ENCODE measurements around the gene UGCG. TPM values are rescaled to one million over a fixed set of nuclear protein-coding genes. Genes with fewer than 3 reads are reported as not detected.

The UGCG gene
- polyA plus RNA-seq, 4 donors, result 11.6 to 68.3 (median 20.4) TPM

DNA sequence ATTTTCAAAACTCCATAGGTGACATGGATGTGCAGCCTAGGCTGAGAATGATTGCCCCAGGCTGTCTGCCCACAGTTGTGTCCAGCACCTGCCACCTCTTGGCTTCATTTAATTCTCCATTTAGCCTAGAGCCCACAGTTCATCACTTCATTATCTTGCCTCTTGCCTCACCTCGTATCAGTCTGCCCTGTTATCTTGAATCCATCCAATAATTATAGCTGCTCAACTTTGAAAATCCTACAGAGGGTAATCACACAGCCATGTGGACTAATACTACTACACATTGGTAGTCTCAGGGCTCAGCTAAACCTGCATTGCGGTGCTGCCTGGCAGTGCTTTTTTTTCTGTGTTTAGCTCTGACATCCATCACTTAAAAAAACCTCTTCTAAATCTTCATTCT is 7.4 kb downstream of the UGCG start:
- Histone ChIP-seq H3K9me3 (ENCODE audit: control insufficient read depth in 2 of 2, insufficient read depth in 1 of 2, low read depth in 1 of 2, low read length in 1 of 2) (no peaks in the 10 kb centered on the region), H3K4me3 (ENCODE audit: low read depth in 1 of 3, low read length in 3 of 3) (no peak overlapping the region), H3K4me1 (ENCODE audit: control insufficient read depth in 3 of 3, insufficient read depth in 2 of 3, low read depth in 1 of 3, low read length in 2 of 3) (peaks cover 17 to 26% (median 26%) of the 10 kb centered on the region in 3 donors), H3K36me3 (ENCODE audit: control insufficient read depth in 3 of 3, insufficient read depth in 2 of 3, low read depth in 1 of 3, low read length in 3 of 3) (peaks cover 0 to 14% (median 0%) of the 10 kb centered on the region in 3 donors), H3K27me3 (ENCODE audit: control insufficient read depth in 3 of 3, insufficient read depth in 3 of 3, low read length in 3 of 3) (no peaks in the 10 kb centered on the region), H3K27ac (ENCODE audit: low read depth in 1 of 3, low read length in 2 of 3) (peak overlapping the region in 1 of 3 donors; percentile 98)
- WGBS, 3 donors, result 42 to 60% (median 45%) methylated on average over 2 of the region's 2 CpGs
- DNase-seq, result peak in 1 of 2 donors; percentile 31
- FAIRE-seq, result no peak

DNA sequence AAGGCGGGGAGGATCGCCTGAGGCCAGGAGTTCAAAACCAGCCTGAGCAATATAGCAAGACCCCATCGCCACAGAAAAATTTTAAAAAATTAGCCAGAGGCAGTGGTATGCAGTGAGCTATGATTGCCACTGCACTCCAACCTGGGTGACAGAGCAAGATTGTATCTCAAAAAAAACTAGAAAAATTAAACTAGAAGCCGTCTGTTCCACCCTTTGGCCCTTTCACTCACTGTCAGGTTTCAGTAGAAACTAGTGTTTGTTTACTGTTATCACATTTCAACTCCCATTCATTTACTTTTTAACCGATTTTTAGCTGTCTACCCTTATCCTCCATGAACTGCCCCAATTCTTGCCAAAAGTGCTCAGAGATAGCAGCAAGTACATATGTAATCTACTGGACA is 8.3 kb downstream of the UGCG start:
- WGBS, 3 donors, result 80 to 86% (median 81%) methylated on average over 5 of the region's 5 CpGs
- Histone ChIP-seq H3K9me3 (ENCODE audit: control insufficient read depth in 2 of 2, insufficient read depth in 1 of 2, low read depth in 1 of 2, low read length in 1 of 2) (no peaks in the 10 kb centered on the region), H3K27ac (ENCODE audit: low read depth in 1 of 3, low read length in 2 of 3) (peak overlapping the region in 1 of 3 donors; percentile 20), H3K4me3 (ENCODE audit: low read depth in 1 of 3, low read length in 3 of 3) (no peak overlapping the region), H3K36me3 (ENCODE audit: control insufficient read depth in 3 of 3, insufficient read depth in 2 of 3, low read depth in 1 of 3, low read length in 3 of 3) (peaks cover 0 to 14% (median 0%) of the 10 kb centered on the region in 3 donors), H3K4me1 (ENCODE audit: control insufficient read depth in 3 of 3, insufficient read depth in 2 of 3, low read depth in 1 of 3, low read length in 2 of 3) (peaks cover 20 to 33% (median 26%) of the 10 kb centered on the region in 3 donors), H3K27me3 (ENCODE audit: control insufficient read depth in 3 of 3, insufficient read depth in 3 of 3, low read length in 3 of 3) (no peaks in the 10 kb centered on the region)
- FAIRE-seq (no peak), DNase-seq (no peak)

GRCh38 chr9:111907147-111907546 is 10.5 kb downstream of the UGCG start:
- H3K9me3 ChIP-seq (ENCODE audit: control insufficient read depth in 2 of 2, insufficient read depth in 1 of 2, low read depth in 1 of 2, low read length in 1 of 2), result no peaks in the 10 kb centered on the region
- H3K36me3 ChIP-seq (ENCODE audit: control insufficient read depth in 3 of 3, insufficient read depth in 2 of 3, low read depth in 1 of 3, low read length in 3 of 3), result peaks cover 0 to 6% (median 0%) of the 10 kb centered on the region in 3 donors
- 91 to 94% (median 94%) methylated on average over 5 of the region's 5 CpGs for WGBS, 3 donors
- H3K4me3 ChIP-seq (ENCODE audit: low read depth in 1 of 3, low read length in 3 of 3), result no peak overlapping the region
- no peak for FAIRE-seq
- H3K27ac ChIP-seq (ENCODE audit: low read depth in 1 of 3, low read length in 2 of 3), result no peak overlapping the region
- DNase-seq, result no peak
- H3K27me3 ChIP-seq (ENCODE audit: control insufficient read depth in 3 of 3, insufficient read depth in 3 of 3, low read length in 3 of 3), result no peaks in the 10 kb centered on the region
- peaks cover 18 to 34% (median 20%) of the 10 kb centered on the region in 3 donors for H3K4me1 ChIP-seq (ENCODE audit: control insufficient read depth in 3 of 3, insufficient read depth in 2 of 3, low read depth in 1 of 3, low read length in 2 of 3)

- Histone ChIP-seq H3K4me1 (ENCODE audit: control insufficient read depth in 3 of 3, insufficient read depth in 2 of 3, low read depth in 1 of 3, low read length in 2 of 3) (peaks cover 8 to 35% (median 12%) of the 10 kb centered on the region in 3 donors), H3K4me3 (ENCODE audit: low read depth in 1 of 3, low read length in 3 of 3) (no peak overlapping the region), H3K27me3 (ENCODE audit: control insufficient read depth in 3 of 3, insufficient read depth in 3 of 3, low read length in 3 of 3) (no peaks in the 10 kb centered on the region), H3K36me3 (ENCODE audit: control insufficient read depth in 3 of 3, insufficient read depth in 2 of 3, low read depth in 1 of 3, low read length in 3 of 3) (peaks cover 0 to 8% (median 0%) of the 10 kb centered on the region in 3 donors), H3K9me3 (ENCODE audit: control insufficient read depth in 2 of 2, insufficient read depth in 1 of 2, low read depth in 1 of 2, low read length in 1 of 2) (no peaks in the 10 kb centered on the region), H3K27ac (ENCODE audit: low read depth in 1 of 3, low read length in 2 of 3) (peak overlapping the region in 1 of 3 donors; percentile 16)
- 64 to 74% (median 68%) methylated on average over 3 of the region's 3 CpGs for WGBS, 3 donors
- FAIRE-seq (no peak), DNase-seq (no peak)
Observed at GRCh38 chr9:111909444-111909843, 12.8 kb downstream of the UGCG start.

- Histone ChIP-seq H3K4me1 (ENCODE audit: control insufficient read depth in 3 of 3, insufficient read depth in 2 of 3, low read depth in 1 of 3, low read length in 2 of 3) (peaks cover 9 to 31% (median 12%) of the 10 kb centered on the region in 3 donors), H3K36me3 (ENCODE audit: control insufficient read depth in 3 of 3, insufficient read depth in 2 of 3, low read depth in 1 of 3, low read length in 3 of 3) (peaks cover 0 to 8% (median 0%) of the 10 kb centered on the region in 3 donors), H3K27ac (ENCODE audit: low read depth in 1 of 3, low read length in 2 of 3) (peak overlapping the region in 1 of 3 donors; percentile 12), H3K9me3 (ENCODE audit: control insufficient read depth in 2 of 2, insufficient read depth in 1 of 2, low read depth in 1 of 2, low read length in 1 of 2) (no peaks in the 10 kb centered on the region), H3K4me3 (ENCODE audit: low read depth in 1 of 3, low read length in 3 of 3) (no peak overlapping the region), H3K27me3 (ENCODE audit: control insufficient read depth in 3 of 3, insufficient read depth in 3 of 3, low read length in 3 of 3) (no peaks in the 10 kb centered on the region)
- DNase-seq, result no peak
- WGBS, 3 donors, result 73 to 87% (median 78%) methylated on average over 6 of the region's 6 CpGs
- FAIRE-seq, result no peak
Observed at GRCh38 chr9:111910428-111910827, 13.8 kb downstream of the UGCG start.

DNA sequence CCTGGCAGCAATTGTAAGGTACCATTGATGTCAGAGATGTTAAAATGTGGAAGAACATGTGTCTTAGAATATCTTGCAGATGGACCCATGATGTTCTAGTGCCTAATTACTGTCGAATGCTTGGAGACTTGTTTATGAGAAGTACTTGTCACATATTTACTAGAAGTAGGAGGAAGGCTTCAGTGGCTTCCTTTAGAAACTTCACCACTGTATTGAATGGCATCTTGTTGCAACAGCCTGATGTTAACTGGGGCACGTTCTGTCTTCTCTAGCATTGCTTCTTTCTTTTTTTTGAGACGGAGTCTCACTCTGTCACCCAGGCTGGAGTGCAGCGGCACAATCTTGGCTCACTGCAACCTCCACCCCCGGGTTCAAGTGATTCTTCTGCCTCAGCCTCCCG is 16.5 kb downstream of the UGCG start:
- H3K4me1 ChIP-seq (ENCODE audit: control insufficient read depth in 3 of 3, insufficient read depth in 2 of 3, low read depth in 1 of 3, low read length in 2 of 3), result peaks cover 8 to 34% (median 8%) of the 10 kb centered on the region in 3 donors
- no peaks in the 10 kb centered on the region for H3K9me3 ChIP-seq (ENCODE audit: control insufficient read depth in 2 of 2, insufficient read depth in 1 of 2, low read depth in 1 of 2, low read length in 1 of 2)
- H3K36me3 ChIP-seq (ENCODE audit: control insufficient read depth in 3 of 3, insufficient read depth in 2 of 3, low read depth in 1 of 3, low read length in 3 of 3), result peaks cover 0 to 12% (median 3%) of the 10 kb centered on the region in 3 donors
- peak overlapping the region in 1 of 3 donors; percentile 9 for H3K27ac ChIP-seq (ENCODE audit: low read depth in 1 of 3, low read length in 2 of 3)
- no peak for DNase-seq
- no peaks in the 10 kb centered on the region for H3K27me3 ChIP-seq (ENCODE audit: control insufficient read depth in 3 of 3, insufficient read depth in 3 of 3, low read length in 3 of 3)
- no peak overlapping the region for H3K4me3 ChIP-seq (ENCODE audit: low read depth in 1 of 3, low read length in 3 of 3)
- no peak for FAIRE-seq
- WGBS, 3 donors, result 78 to 88% (median 80%) methylated on average over 6 of the region's 6 CpGs

DNA sequence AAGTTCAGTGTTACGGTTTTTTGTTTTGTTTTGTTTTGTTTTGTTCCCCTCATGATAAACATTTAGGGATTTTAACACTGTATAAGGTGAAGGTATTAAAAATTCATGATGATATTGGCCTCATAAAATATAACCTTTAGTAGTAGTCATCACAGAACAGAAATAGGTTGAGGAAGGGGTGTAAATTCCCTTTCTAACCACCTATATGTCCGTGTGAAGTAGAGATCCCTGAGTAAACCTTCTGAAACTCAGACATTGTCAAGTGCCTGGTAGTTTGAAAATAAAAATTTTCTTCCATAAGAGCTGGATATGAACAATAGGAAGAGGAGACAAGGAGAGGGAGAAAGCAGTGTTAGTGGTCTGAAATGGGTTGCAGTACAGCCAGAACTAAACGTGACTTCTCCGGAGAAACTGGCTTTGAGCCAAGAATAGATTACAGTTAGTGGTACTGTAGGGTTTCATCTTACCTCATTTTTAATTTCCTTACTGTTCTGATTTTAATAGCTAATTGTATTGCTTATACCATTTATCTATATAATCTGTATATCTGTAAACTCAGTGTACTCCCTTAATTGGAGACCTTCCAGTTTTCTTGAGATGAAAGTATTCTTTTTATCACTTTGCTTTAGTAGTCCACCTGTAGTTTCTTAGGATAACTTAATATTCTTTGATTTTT is 18.3 kb downstream of the UGCG start:
- no peak overlapping the region for H3K4me3 ChIP-seq (ENCODE audit: low read depth in 1 of 3, low read length in 3 of 3)
- H3K4me1 ChIP-seq (ENCODE audit: control insufficient read depth in 3 of 3, insufficient read depth in 2 of 3, low read depth in 1 of 3, low read length in 2 of 3), result peaks cover 2 to 18% (median 6%) of the 10 kb centered on the region in 3 donors
- H3K9me3 ChIP-seq (ENCODE audit: control insufficient read depth in 2 of 2, insufficient read depth in 1 of 2, low read depth in 1 of 2, low read length in 1 of 2), result no peaks in the 10 kb centered on the region
- no peaks in the 10 kb centered on the region for H3K27me3 ChIP-seq (ENCODE audit: control insufficient read depth in 3 of 3, insufficient read depth in 3 of 3, low read length in 3 of 3)
- WGBS, 3 donors, result 32 to 38% (median 36%) methylated on average over 4 of the region's 4 CpGs
- DNase-seq (peak; percentile 52), FAIRE-seq (no peak)
- peaks cover 0 to 20% (median 4%) of the 10 kb centered on the region in 3 donors for H3K36me3 ChIP-seq (ENCODE audit: control insufficient read depth in 3 of 3, insufficient read depth in 2 of 3, low read depth in 1 of 3, low read length in 3 of 3)
- no peak overlapping the region for H3K27ac ChIP-seq (ENCODE audit: low read depth in 1 of 3, low read length in 2 of 3)

- Histone ChIP-seq H3K36me3 (ENCODE audit: control insufficient read depth in 3 of 3, insufficient read depth in 2 of 3, low read depth in 1 of 3, low read length in 3 of 3) (peaks cover 0 to 23% (median 4%) of the 10 kb centered on the region in 3 donors), H3K4me3 (ENCODE audit: low read depth in 1 of 3, low read length in 3 of 3) (no peak overlapping the region), H3K4me1 (ENCODE audit: control insufficient read depth in 3 of 3, insufficient read depth in 2 of 3, low read depth in 1 of 3, low read length in 2 of 3) (peaks cover 2 to 14% (median 6%) of the 10 kb centered on the region in 3 donors), H3K27me3 (ENCODE audit: control insufficient read depth in 3 of 3, insufficient read depth in 3 of 3, low read length in 3 of 3) (no peaks in the 10 kb centered on the region), H3K9me3 (ENCODE audit: control insufficient read depth in 2 of 2, insufficient read depth in 1 of 2, low read depth in 1 of 2, low read length in 1 of 2) (no peaks in the 10 kb centered on the region), H3K27ac (ENCODE audit: low read depth in 1 of 3, low read length in 2 of 3) (no peak overlapping the region)
- DNase-seq (no peak), FAIRE-seq (no peak)
- 74 to 78% (median 74%) methylated on average over 3 of the region's 3 CpGs for WGBS, 3 donors
Observed at GRCh38 chr9:111915425-111915758, 18.8 kb downstream of the UGCG start.

Measured in small intestine (tissue), 7 donors.